GM12864 (cell line): ENCODE results near the gene HSP90AA1.

Experiments used
- DNase-seq: peaks from one replicate; pipeline ENCODE4 v3.0.0-alpha.2; 2011; ENCODE audit warnings: low read depth
- H3K4me3 ChIP-seq: 2 replicates; pipeline ENCODE4 v1.5.1; 2011; ENCODE audit warnings: mild to moderate bottlenecking, low read depth, low read length, control low read depth
- TF ChIP-seq, protein P1 (sequence below): IDR thresholded peaks from 2 replicates; pipeline ENCODE4 v1.5.1; 2011; ENCODE audit warnings: low read depth, mild to moderate bottlenecking, moderate library complexity, low read length, control low read depth, inconsistent platforms; ENCODE audit errors: missing control alignments

The HSP90AA1 gene

DNA sequence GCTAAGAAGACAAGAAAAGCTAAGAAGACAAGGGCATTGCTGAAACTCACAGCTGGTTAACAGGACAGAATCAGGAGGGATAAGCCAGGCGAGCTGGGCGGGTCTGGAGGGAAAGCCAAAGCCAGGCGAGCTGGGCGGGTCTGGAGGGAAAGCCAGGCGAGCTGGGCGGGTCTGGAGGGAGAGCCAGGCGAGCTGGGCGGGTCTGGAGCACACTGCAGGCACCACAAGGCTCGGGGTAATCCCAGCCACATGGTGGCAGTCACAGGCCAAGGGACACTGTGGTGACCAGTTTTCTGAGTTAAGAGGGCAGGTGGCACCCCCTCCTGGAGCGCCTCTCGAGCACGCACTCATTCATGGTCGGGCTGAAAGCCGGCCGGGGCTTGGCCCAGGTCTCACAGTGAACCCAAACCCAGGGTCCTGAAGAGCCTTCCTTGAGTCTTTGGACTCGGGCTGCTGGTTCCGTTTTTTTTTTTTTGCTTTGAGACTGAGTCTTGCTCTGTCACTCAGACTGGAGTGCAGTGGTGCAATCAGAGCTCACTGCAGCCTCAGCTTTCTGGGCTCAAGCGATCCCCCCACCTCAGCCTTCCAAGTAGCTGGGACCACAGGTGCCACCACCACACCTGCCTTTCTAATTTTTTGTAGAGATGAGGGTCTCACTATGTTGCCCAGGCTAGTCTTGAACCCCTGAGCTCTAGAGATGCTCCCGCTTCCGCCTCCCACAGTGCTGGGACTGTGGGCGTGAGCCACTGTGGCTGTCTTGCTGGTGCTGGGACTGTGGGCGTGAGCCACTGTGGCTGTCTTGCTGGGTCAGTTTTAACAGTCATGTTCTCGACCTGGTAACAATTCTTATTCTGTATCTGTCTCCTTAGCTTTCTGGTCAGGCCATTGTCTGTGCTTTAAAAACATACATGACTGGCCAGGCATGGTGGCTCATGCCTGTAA, 40.2 kb downstream of the HSP90AA1 start:
- TF ChIP-seq, protein P1, sequence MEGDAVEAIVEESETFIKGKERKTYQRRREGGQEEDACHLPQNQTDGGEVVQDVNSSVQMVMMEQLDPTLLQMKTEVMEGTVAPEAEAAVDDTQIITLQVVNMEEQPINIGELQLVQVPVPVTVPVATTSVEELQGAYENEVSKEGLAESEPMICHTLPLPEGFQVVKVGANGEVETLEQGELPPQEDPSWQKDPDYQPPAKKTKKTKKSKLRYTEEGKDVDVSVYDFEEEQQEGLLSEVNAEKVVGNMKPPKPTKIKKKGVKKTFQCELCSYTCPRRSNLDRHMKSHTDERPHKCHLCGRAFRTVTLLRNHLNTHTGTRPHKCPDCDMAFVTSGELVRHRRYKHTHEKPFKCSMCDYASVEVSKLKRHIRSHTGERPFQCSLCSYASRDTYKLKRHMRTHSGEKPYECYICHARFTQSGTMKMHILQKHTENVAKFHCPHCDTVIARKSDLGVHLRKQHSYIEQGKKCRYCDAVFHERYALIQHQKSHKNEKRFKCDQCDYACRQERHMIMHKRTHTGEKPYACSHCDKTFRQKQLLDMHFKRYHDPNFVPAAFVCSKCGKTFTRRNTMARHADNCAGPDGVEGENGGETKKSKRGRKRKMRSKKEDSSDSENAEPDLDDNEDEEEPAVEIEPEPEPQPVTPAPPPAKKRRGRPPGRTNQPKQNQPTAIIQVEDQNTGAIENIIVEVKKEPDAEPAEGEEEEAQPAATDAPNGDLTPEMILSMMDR: peak; percentile 15
- no peak for DNase-seq
- H3K4me3 ChIP-seq: no peak overlapping the region

DNA sequence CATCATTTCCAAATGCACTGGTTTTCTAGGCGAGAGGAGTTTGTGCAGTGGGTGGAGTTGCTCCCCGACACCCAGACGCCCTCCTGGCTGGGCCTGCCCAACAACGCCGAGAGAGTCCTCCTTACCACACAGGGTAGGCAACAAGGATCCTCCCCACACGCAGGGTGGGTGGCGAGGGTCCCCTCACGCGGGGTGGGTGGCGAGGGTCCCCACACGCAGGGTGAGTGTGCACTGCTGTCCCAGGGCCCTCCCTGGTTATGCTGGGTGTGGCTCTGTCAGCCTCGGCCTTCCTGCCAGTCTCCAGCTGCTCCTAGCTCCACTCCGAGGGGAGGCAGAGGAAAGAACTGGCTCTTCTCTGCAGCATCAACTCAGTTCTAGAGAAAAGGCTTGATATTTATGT, 42.3 kb downstream of the HSP90AA1 start:
- no peak for DNase-seq
- no peak overlapping the region for H3K4me3 ChIP-seq
- TF ChIP-seq, protein P1: no peak

DNA sequence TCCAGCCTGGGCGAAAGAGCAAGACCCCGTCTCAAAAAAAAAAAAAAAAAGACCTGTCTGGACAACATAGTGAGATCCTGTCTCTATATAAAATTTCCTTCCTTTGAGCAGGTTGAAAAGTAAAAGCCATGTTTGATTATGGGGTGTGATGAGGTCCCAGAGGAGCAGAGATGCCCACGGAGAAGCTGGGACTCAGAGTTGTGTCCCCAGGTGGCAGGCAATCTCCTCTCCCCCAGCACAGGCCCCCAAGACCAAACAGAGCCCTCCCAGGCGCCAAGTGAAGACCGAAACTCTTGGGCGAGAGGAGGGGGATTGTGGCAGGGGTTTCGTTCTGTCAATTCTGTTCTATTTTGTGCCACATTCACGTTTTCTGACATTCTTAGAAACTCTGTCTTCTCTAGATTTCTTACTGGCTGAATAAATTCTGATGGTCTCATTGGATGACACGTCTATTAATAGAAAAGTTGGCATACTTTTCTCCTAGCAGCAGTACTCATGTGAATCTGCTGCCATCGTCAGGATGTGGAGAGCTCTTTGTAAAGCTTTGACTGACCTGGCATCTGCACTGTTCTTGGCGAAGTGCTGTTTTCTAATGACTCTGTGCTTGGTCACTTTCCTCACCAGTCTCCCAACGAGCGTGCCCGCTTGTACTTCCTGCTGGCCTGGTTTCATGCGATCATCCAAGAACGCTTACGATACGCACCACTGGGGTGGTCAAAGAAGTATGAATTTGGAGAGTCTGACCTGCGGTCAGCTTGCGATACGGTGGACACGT, 43.4 kb downstream of the HSP90AA1 start:
- H3K4me3 ChIP-seq: no peak overlapping the region
- TF ChIP-seq, protein P1: no peak
- no peak for DNase-seq

DNA sequence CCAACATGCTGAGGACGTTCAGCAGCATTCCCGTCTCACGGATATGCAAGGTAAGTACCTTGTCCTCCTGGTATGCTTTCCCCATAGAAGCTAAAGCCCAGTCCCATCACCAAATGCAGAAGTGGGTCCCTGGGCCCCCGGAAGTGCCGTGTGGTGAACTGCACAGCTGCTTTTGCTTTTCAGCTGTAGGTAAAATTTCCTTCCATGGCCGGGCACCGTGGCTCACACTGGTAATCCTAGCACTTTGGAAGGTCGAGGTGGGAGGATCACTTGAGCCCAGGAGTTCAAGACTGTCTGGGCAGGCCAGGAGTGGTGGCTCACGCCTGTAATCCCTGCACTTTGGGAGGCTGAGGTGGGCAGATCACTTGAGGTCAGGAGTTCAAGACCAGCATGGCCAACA, 44.1 kb downstream of the HSP90AA1 start:
- no peak for DNase-seq
- TF ChIP-seq, protein P1: no peak
- no peak overlapping the region for H3K4me3 ChIP-seq

DNA sequence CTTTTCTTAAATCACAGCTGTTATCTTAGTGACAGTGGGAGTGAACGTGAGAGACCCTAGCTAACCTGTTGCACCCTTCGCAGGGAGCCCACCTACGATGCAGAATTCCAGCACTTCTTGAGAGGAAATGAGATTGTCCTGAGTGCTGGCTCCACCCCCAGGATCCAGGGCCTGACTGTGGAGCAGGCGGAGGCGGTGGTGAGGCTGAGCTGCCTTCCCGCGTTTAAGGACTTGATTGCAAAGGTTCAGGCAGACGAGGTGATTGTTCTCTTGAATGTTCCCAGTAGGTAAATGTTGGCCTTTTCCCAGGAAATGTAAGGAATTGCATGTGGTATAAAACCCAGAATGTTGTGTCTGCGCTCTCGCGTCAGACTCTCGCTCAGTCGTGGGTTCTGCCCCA, 46.7 kb downstream of the HSP90AA1 start:
- no peak overlapping the region for H3K4me3 ChIP-seq
- TF ChIP-seq, protein P1: no peak
- no peak for DNase-seq

DNA sequence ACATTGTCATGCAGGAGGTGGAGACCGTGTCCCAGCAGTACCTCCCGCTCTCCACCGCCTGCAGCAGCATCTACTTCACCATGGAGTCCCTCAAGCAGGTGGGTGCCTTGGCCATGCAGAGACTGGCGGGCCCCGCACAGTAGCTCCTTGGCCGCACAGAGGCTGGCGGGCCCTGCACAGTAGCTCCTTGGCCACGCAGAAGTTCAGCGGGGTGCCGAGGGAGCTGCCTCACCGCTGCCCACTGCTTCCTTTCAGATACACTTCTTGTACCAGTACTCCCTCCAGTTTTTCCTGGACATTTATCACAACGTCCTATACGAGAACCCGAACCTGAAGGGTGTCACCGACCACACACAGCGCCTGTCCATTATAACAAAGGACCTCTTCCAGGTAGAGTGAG, 47.7 kb downstream of the HSP90AA1 start:
- no peak for DNase-seq
- TF ChIP-seq, protein P1: no peak

More for the DNA sequence above, 47.7 kb downstream of the HSP90AA1 start:
- no peak overlapping the region for H3K4me3 ChIP-seq
